Measurements from ENCODE around the gene PRKCH.

Gene PRKCH

GRCh38 chr14:61488417-61489401 lies 167.3 kb downstream of the PRKCH start:
- TF ChIP-seq CREB5 (CRISPR knock-in tag; IDR thresholded peaks at IDR 0.05; ENCODE audit: low read depth): no peak
- TF ChIP-seq ESRRG (CRISPR knock-in tag; IDR thresholded peaks at IDR 0.05): no peak
- TF ChIP-seq ISL1 (CRISPR knock-in tag; IDR thresholded peaks at IDR 0.05): peak; percentile 44; the same call in 1 of the 2 replicates
- no peak for TF ChIP-seq SNAI2 (CRISPR knock-in tag; IDR thresholded peaks at IDR 0.05)
- TF ChIP-seq ZC3H10 (CRISPR knock-in tag; IDR thresholded peaks at IDR 0.05): peak; percentile 75
- no peak for TF ChIP-seq BACH2 (CRISPR knock-in tag; IDR thresholded peaks at IDR 0.05; ENCODE audit: borderline replicate concordance)
- no peak for TF ChIP-seq TSHZ2 (CRISPR knock-in tag; IDR thresholded peaks at IDR 0.05)
- TF ChIP-seq CSDC2 (CRISPR knock-in tag; IDR thresholded peaks at IDR 0.05): no peak
- no peak for ATAC-seq

- TF ChIP-seq ESRRG (CRISPR knock-in tag; IDR thresholded peaks at IDR 0.05) (no peak), ZNF8 (CRISPR knock-in tag; IDR thresholded peaks at IDR 0.05) (no peak), ZFP3 (CRISPR knock-in tag; IDR thresholded peaks at IDR 0.05) (no peak), ZFP30 (CRISPR knock-in tag; IDR thresholded peaks at IDR 0.05) (no peak), RARB (CRISPR knock-in tag; IDR thresholded peaks at IDR 0.05) (no peak), TSHZ2 (CRISPR knock-in tag; IDR thresholded peaks at IDR 0.05) (no peak), SNAI2 (CRISPR knock-in tag; IDR thresholded peaks at IDR 0.05) (no peak), ARNTL (CRISPR knock-in tag; IDR thresholded peaks at IDR 0.05; ENCODE audit: borderline replicate concordance, low read depth) (no peak), BACH2 (CRISPR knock-in tag; IDR thresholded peaks at IDR 0.05; ENCODE audit: borderline replicate concordance) (no peak), OSR1 (CRISPR knock-in tag; IDR thresholded peaks at IDR 0.05) (no peak), PATZ1 (CRISPR knock-in tag; IDR thresholded peaks at IDR 0.05; ENCODE audit: borderline replicate concordance) (no peak), ZNF70 (CRISPR knock-in tag; IDR thresholded peaks at IDR 0.05) (no peak), CREB5 (CRISPR knock-in tag; IDR thresholded peaks at IDR 0.05; ENCODE audit: low read depth) (no peak), CSDC2 (CRISPR knock-in tag; IDR thresholded peaks at IDR 0.05) (no peak), TOX (CRISPR knock-in tag; IDR thresholded peaks at IDR 0.05; ENCODE audit: borderline replicate concordance) (no peak), POU6F1 (CRISPR knock-in tag; IDR thresholded peaks at IDR 0.05; ENCODE audit: borderline replicate concordance, low read depth) (no peak), ISL1 (CRISPR knock-in tag; IDR thresholded peaks at IDR 0.05) (no peak), ZNF565 (CRISPR knock-in tag; conservative IDR thresholded peaks at IDR 0.05; ENCODE audit: low read depth) (no peak), PPARA (CRISPR knock-in tag; IDR thresholded peaks at IDR 0.05; ENCODE audit: borderline replicate concordance) (no peak)
- no peak for ATAC-seq
Observed at GRCh38 chr14:61489512-61489911, 168.1 kb downstream of the PRKCH start.

Data from SK-N-SH treated with all-trans-retinoic acid at 6 μM for 48 hours (cell line).